Activated CD4-positive, alpha-beta T cell treated with anti-CD3 and anti-CD28 coated beads for 36 hours (primary cell): ENCODE measurements around the gene SDS. TPM values are rescaled to one million over a fixed set of nuclear protein-coding genes. Genes with fewer than 3 reads are reported as not detected.

Experiments
- ATAC-seq: fragments of 200-7000 bp; cut with Tn5 transposase; one replicate; pipeline ENCODE4 v1.10.0; 2021; ENCODE audit warnings: mild to moderate bottlenecking, moderate library complexity
- CTCF ChIA-PET: fragments of 350-600 bp; sonication (Branson Sonifier 250); formaldehyde crosslinking; loops from one replicate; lab custom pipeline; 2021; ENCODE audit warnings: antibody characterized with exemption; lab: Charles Lee
- POLR2A ChIA-PET: fragments of 350-600 bp; sonication (Branson Sonifier 250); formaldehyde crosslinking; loops from one replicate; lab custom pipeline; 2021; ENCODE audit warnings: antibody characterized with exemption, inconsistent platforms; lab: Charles Lee
- DNase-seq: peaks from one replicate; pipeline ENCODE4 v3.0.0-alpha.2; 2020
- H3K27ac Mint-ChIP-seq: one replicate; pipeline ENCODE4 v1.8.0; 2021; ENCODE audit warnings: mixed read lengths
- H3K27me3 Mint-ChIP-seq: one replicate; pipeline ENCODE4 v1.8.0; 2021; ENCODE audit warnings: mixed read lengths
- H3K36me3 Mint-ChIP-seq: one replicate; pipeline ENCODE4 v1.8.0; 2021; ENCODE audit warnings: low read depth, mixed read lengths
- H3K4me1 Mint-ChIP-seq: one replicate; pipeline ENCODE4 v1.8.0; 2021; ENCODE audit warnings: mixed read lengths
- H3K4me3 Mint-ChIP-seq: one replicate; pipeline ENCODE4 v1.8.0; 2021; ENCODE audit warnings: mild to moderate bottlenecking, moderate library complexity, mixed read lengths
- H3K9me3 Mint-ChIP-seq: one replicate; pipeline ENCODE4 v1.8.0; 2021; ENCODE audit warnings: low read depth, mixed read lengths
- intact Hi-C, 2 experiments: fragments of 100-400 bp; cut with DNase I in 1 of 2; cut with micrococcal nuclease in 1 of 2; formaldehyde crosslinking; loops; one replicate each; pipeline versions ENCODE4 v1.14.2 to v1.15.1; 2022 to 2024; cut with DNase I, micrococcal nuclease
- total RNA-seq, 2 experiments: library from RNA; stranded (reverse); gene quantifications; one replicate each; pipeline ENCODE4 v1.2.3, GENCODE V29; 2021

SDS gene
- total RNA-seq, 2 experiments from 2014 or later, result not detected

DNA sequence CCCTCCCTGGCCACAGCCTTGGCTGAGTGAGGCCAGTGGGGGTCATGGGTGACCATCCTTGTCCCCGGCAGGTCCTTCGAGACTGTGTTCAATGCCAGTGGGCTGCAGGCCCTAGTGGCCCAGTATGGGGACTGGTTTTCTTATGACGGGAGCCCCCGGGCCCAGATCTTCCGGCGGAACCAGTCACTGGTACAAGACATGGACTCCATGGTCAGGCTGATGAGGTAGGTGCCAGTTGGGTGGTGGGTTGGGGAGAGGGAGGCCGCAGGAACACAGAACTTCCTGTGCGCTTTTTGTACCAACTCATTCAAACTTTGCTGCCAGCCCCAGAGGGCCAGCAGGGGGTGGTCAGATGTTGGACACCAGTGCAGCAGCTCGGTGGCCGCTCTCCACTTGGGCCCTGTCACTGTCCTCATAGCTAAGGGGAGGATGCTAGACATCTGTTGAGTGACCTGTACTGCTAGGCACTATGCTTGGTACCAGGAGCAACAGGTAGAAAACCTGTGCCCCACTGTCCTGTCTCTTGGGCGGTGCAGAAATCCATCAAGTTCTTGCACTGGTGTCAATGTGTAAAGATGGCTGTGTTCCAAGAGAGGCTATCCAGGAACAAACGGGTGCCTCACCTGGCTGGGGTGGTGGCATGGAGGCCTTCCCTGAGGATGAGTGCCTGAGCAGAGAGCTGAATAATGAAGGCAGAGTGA, 16.7 kb downstream of the SDS start:
- Mint-ChIP-seq H3K4me3 (no peak overlapping the region), H3K36me3 (peaks cover 21% of the 10 kb centered on the region), H3K27ac (no peak overlapping the region), H3K27me3 (no peaks in the 10 kb centered on the region), H3K4me1 (no peaks in the 10 kb centered on the region), H3K9me3 (no peaks in the 10 kb centered on the region)
- intact Hi-C loops, result no loop called here
- ATAC-seq (no peak), DNase-seq (no peak)
- CTCF ChIA-PET, result interaction anchor here (0.6 kb wide), 2 partner anchors 129 to 236 kb away, joined by 4 read pairs; no protein-coding TSS in a partner anchor
- POLR2A ChIA-PET, result no interaction called here

- H3K9me3 Mint-ChIP-seq, result no peaks in the 10 kb centered on the region
- H3K4me3 Mint-ChIP-seq, result no peak overlapping the region
- H3K36me3 Mint-ChIP-seq, result peaks cover 24% of the 10 kb centered on the region
- no peaks in the 10 kb centered on the region for H3K4me1 Mint-ChIP-seq
- H3K27ac Mint-ChIP-seq, result no peak overlapping the region
- intact Hi-C loops, result no loop called here
- ChIA-PET CTCF (interaction anchor here (0.6 to 0.7 kb wide), 2 partner anchors 76 to 99 kb away, joined by 3 read pairs; no protein-coding TSS in a partner anchor), POLR2A (no interaction called here)
- no peak for ATAC-seq
- DNase-seq, result no peak
- no peaks in the 10 kb centered on the region for H3K27me3 Mint-ChIP-seq
Measured at GRCh38 chr12:113385282-113385882, 18.3 kb downstream of the SDS start.

GRCh38 chr12:113384778-113385177, 18.9 kb downstream of the SDS start:
- intact Hi-C loops, result no loop called here
- H3K36me3 Mint-ChIP-seq, result peaks cover 24% of the 10 kb centered on the region
- H3K27me3 Mint-ChIP-seq, result no peaks in the 10 kb centered on the region
- CTCF ChIA-PET, result interaction anchor here (0.7 kb wide), 1 partner anchor 13 kb away, joined by 3 read pairs; no protein-coding TSS in a partner anchor
- H3K4me3 Mint-ChIP-seq, result no peak overlapping the region
- no peaks in the 10 kb centered on the region for H3K9me3 Mint-ChIP-seq
- H3K4me1 Mint-ChIP-seq, result no peaks in the 10 kb centered on the region
- ATAC-seq (no peak), DNase-seq (no peak)
- H3K27ac Mint-ChIP-seq, result no peak overlapping the region
- POLR2A ChIA-PET, result no interaction called here

GRCh38 chr12:113382206-113382605, 21.5 kb downstream of the SDS start:
- H3K36me3 Mint-ChIP-seq, result peaks cover 19% of the 10 kb centered on the region
- H3K27ac Mint-ChIP-seq, result no peak overlapping the region
- no peaks in the 10 kb centered on the region for H3K27me3 Mint-ChIP-seq
- no peaks in the 10 kb centered on the region for H3K4me1 Mint-ChIP-seq
- ChIA-PET CTCF (no interaction called here), POLR2A (no interaction called here)
- intact Hi-C loops, result no loop called here
- no peak for DNase-seq
- no peak for ATAC-seq
- H3K4me3 Mint-ChIP-seq, result no peak overlapping the region
- H3K9me3 Mint-ChIP-seq, result no peaks in the 10 kb centered on the region

- DNase-seq (no peak), ATAC-seq (no peak)
- ChIA-PET CTCF (interaction anchor here (0.7 kb wide), 1 partner anchor 375 kb away, joined by 3 read pairs; no protein-coding TSS in a partner anchor), POLR2A (no interaction called here)
- no peaks in the 10 kb centered on the region for H3K27me3 Mint-ChIP-seq
- H3K36me3 Mint-ChIP-seq, result peaks cover 22% of the 10 kb centered on the region
- intact Hi-C loops, result no loop called here
- no peaks in the 10 kb centered on the region for H3K9me3 Mint-ChIP-seq
- H3K27ac Mint-ChIP-seq, result no peak overlapping the region
- H3K4me3 Mint-ChIP-seq, result no peak overlapping the region
- H3K4me1 Mint-ChIP-seq, result no peaks in the 10 kb centered on the region
Measured at GRCh38 chr12:113381220-113381619, 22.5 kb downstream of the SDS start.

DNA sequence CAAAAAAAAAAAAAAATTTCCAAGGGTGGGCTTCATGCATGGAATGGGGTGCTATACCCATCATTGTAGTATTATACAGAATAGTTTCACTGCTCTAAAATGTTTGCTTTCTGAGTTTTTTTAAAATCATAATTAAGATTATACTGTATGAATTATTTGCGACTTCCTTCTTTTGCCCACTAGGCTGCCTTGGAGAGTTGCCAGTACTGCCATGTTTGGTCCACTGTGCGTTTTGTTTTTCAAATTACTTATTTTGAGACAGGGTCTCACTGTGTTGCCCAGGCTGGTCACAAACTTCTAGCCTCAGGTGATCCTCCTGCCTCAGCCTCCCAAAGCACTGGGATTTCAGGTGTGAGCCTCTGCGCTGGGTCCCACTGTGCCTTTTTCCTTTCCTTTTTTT, 25.4 kb downstream of the SDS start:
- ATAC-seq (no peak), DNase-seq (no peak)
- CTCF ChIA-PET, result no interaction called here
- POLR2A ChIA-PET, result interaction anchor here (0.7 kb wide), 1 partner anchor 142 kb away, joined by 3 read pairs; no protein-coding TSS in a partner anchor
- no peak overlapping the region for H3K27ac Mint-ChIP-seq
- intact Hi-C loops, result no loop called here
- no peaks in the 10 kb centered on the region for H3K4me1 Mint-ChIP-seq
- no peak overlapping the region for H3K4me3 Mint-ChIP-seq
- H3K27me3 Mint-ChIP-seq, result no peaks in the 10 kb centered on the region
- no peaks in the 10 kb centered on the region for H3K9me3 Mint-ChIP-seq
- H3K36me3 Mint-ChIP-seq, result peaks cover 27% of the 10 kb centered on the region

DNA sequence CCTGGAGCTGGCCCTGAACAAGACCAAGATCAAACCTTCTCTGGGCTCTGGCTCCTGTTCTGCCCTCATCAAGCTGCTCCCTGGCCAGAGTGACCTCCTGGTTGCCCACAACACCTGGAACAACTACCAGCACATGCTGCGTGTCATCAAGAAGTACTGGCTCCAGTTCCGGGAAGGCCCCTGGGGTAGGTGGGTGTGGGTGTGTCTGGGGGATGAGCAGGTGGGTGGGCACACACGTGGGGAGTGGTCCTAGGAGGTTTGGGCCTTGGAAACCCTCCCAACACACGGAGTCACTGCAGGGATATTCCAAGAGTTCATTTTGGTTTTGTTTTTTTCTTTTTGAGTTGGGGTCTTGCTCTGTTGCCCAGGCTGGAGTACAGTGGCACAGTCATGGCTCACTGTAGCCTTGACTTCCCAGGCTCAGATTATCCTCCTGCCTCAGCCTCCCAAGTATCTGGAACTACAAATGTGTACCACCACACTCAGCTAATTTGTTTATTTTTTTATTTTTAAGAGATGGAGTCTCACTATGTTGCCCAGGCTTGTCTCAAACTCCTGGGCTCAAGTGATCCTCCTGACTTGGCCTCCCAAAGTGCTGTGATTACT, 28.8 kb downstream of the SDS start:
- no peak overlapping the region for H3K4me3 Mint-ChIP-seq
- CTCF ChIA-PET, result interaction anchor here (0.6 kb wide), 1 partner anchor 220 kb away, joined by 3 read pairs; no protein-coding TSS in a partner anchor
- H3K27me3 Mint-ChIP-seq, result no peaks in the 10 kb centered on the region
- H3K27ac Mint-ChIP-seq, result no peak overlapping the region
- ATAC-seq (no peak), DNase-seq (no peak)
- POLR2A ChIA-PET, result no interaction called here
- no peaks in the 10 kb centered on the region for H3K9me3 Mint-ChIP-seq
- intact Hi-C loops, result no loop called here
- H3K4me1 Mint-ChIP-seq, result no peaks in the 10 kb centered on the region
- peaks cover 28% of the 10 kb centered on the region for H3K36me3 Mint-ChIP-seq

- no peaks in the 10 kb centered on the region for H3K4me1 Mint-ChIP-seq
- no peaks in the 10 kb centered on the region for H3K9me3 Mint-ChIP-seq
- no peak overlapping the region for H3K4me3 Mint-ChIP-seq
- DNase-seq (peak; percentile 16), ATAC-seq (no peak)
- no peak overlapping the region for H3K27ac Mint-ChIP-seq
- H3K36me3 Mint-ChIP-seq, result peaks cover 28% of the 10 kb centered on the region
- intact Hi-C loops, result no loop called here
- no peaks in the 10 kb centered on the region for H3K27me3 Mint-ChIP-seq
- ChIA-PET POLR2A (no interaction called here), CTCF (no interaction called here)
Measured at GRCh38 chr12:113373969-113374368, 29.7 kb downstream of the SDS start.

- ChIA-PET POLR2A (no interaction called here), CTCF (no interaction called here)
- H3K4me3 Mint-ChIP-seq, result no peak overlapping the region
- H3K27me3 Mint-ChIP-seq, result no peaks in the 10 kb centered on the region
- no peak for ATAC-seq
- H3K9me3 Mint-ChIP-seq, result no peaks in the 10 kb centered on the region
- H3K36me3 Mint-ChIP-seq, result peaks cover 28% of the 10 kb centered on the region
- DNase-seq, result no peak
- intact Hi-C loops, result no loop called here
- H3K27ac Mint-ChIP-seq, result no peak overlapping the region
- no peaks in the 10 kb centered on the region for H3K4me1 Mint-ChIP-seq
Measured at GRCh38 chr12:113373440-113373839, 30.2 kb downstream of the SDS start.

GRCh38 chr12:113372371-113372770, 31.3 kb downstream of the SDS start:
- POLR2A ChIA-PET, result no interaction called here
- CTCF ChIA-PET, result no interaction called here
- DNase-seq (no peak), ATAC-seq (no peak)
- peaks cover 25% of the 10 kb centered on the region for H3K36me3 Mint-ChIP-seq
- intact Hi-C loops, result no loop called here
- no peaks in the 10 kb centered on the region for H3K27me3 Mint-ChIP-seq
- no peak overlapping the region for H3K4me3 Mint-ChIP-seq
- H3K4me1 Mint-ChIP-seq, result no peaks in the 10 kb centered on the region
- H3K27ac Mint-ChIP-seq, result no peak overlapping the region
- no peaks in the 10 kb centered on the region for H3K9me3 Mint-ChIP-seq

- H3K9me3 Mint-ChIP-seq, result no peaks in the 10 kb centered on the region
- intact Hi-C loops, result no loop called here
- no peaks in the 10 kb centered on the region for H3K4me1 Mint-ChIP-seq
- no peak overlapping the region for H3K27ac Mint-ChIP-seq
- H3K4me3 Mint-ChIP-seq, result no peak overlapping the region
- ChIA-PET POLR2A (no interaction called here), CTCF (interaction anchor here (0.6 kb wide), 1 partner anchor 13 kb away, joined by 3 read pairs; no protein-coding TSS in a partner anchor)
- no peaks in the 10 kb centered on the region for H3K27me3 Mint-ChIP-seq
- ATAC-seq (no peak), DNase-seq (no peak)
- peaks cover 21% of the 10 kb centered on the region for H3K36me3 Mint-ChIP-seq
Measured at GRCh38 chr12:113371808-113372207, 31.9 kb downstream of the SDS start.
